Uterus (tissue), 2 donors: ENCODE results near the gene TANC1.

Experiments
- CTCF ChIP-seq, 4 experiments: fragments of 200-600 bp in 2 of 4; fragments of 450-650 bp in 2 of 4; sonication (generic) in 2 of 4; IDR thresholded peaks; one replicate each; pipeline ENCODE4 v1.5.1; 2016 to 2019; ENCODE audit warnings: antibody characterized with exemption in 4 of 4, mild to moderate bottlenecking in 2 of 4, moderate library complexity in 1 of 4
- POLR2A ChIP-seq, 2 donors: fragments of 450-650 bp; IDR thresholded peaks; one replicate each; pipeline ENCODE4 v1.6.1; 2016; ENCODE audit warnings: antibody characterized with exemption in 2 of 2, mild to moderate bottlenecking in 1 of 2, moderate library complexity in 1 of 2

- TF ChIP-seq CTCF (IDR thresholded peaks at IDR 0.05) (no peak), POLR2A (IDR thresholded peaks at IDR 0.05) (no peak)
Measured at GRCh38 chr2:159042115-159042850, 73.8 kb downstream of the TANC1 start.
